HepG2 (cell line): ENCODE results near the gene HEXIM1. TPM values are rescaled to one million over a fixed set of nuclear protein-coding genes. Genes with fewer than 3 reads are reported as not detected.

Experiments used
- CHD4 ChIP-seq: fragments of 200-600 bp; sonication (generic); IDR thresholded peaks from 2 replicates; pipeline ENCODE4 v1.7.0; 2017; ENCODE audit warnings: mild to moderate bottlenecking, low read length, borderline replicate concordance
- CTCF ChIP-seq: sonication (generic); formaldehyde crosslinking; IDR thresholded peaks from 2 replicates; pipeline ENCODE4 v1.5.0; 2020; ENCODE audit warnings: mild to moderate bottlenecking, missing genetic modification reagents, moderate library complexity
- EEA1 ChIP-seq: sonication (generic); formaldehyde crosslinking; IDR thresholded peaks from 2 replicates; pipeline ENCODE4 v1.5.1; 2020; ENCODE audit warnings: mild to moderate bottlenecking, missing genetic modification reagents, borderline replicate concordance
- FOXO1 ChIP-seq: sonication (generic); formaldehyde crosslinking; IDR thresholded peaks from 2 replicates; pipeline ENCODE4 v1.4.0; 2020; ENCODE audit warnings: missing genetic modification reagents
- GABPB1 ChIP-seq: IDR thresholded peaks from 2 replicates; pipeline ENCODE4 v1.6.1; 2016; ENCODE audit warnings: mild to moderate bottlenecking, missing genetic modification reagents, moderate library complexity, missing compliant biosample characterization
- IKZF5 ChIP-seq: IDR thresholded peaks from 2 replicates; pipeline ENCODE4 v1.6.1; 2018; ENCODE audit warnings: missing genetic modification reagents, mild to moderate bottlenecking, missing compliant biosample characterization
- IRF2 ChIP-seq: IDR thresholded peaks from 2 replicates; pipeline ENCODE4 v1.6.1; 2018; ENCODE audit warnings: missing genetic modification reagents, missing compliant biosample characterization
- KLF16 ChIP-seq, 2 experiments: sonication (generic) in 1 of 2; formaldehyde crosslinking in 1 of 2; IDR thresholded peaks; 2 replicates each; pipeline versions ENCODE4 v1.6.1 to v1.8.0; 2016 to 2023; ENCODE audit warnings: missing genetic modification reagents in 2 of 2, missing compliant biosample characterization in 1 of 2
- KLF6 ChIP-seq: IDR thresholded peaks from 2 replicates; pipeline ENCODE4 v1.8.0; 2016; ENCODE audit warnings: missing biosample characterization, missing genetic modification reagents
- LBX2 ChIP-seq: sonication (generic); formaldehyde crosslinking; IDR thresholded peaks from 2 replicates; pipeline ENCODE4 v1.5.0; 2020; ENCODE audit warnings: missing genetic modification reagents, mild to moderate bottlenecking, borderline replicate concordance
- MIER3 ChIP-seq: IDR thresholded peaks from 2 replicates; pipeline ENCODE4 v1.6.1; 2016; ENCODE audit warnings: missing compliant biosample characterization, borderline replicate concordance
- MTA1 ChIP-seq: sonication (generic); formaldehyde crosslinking; IDR thresholded peaks from 2 replicates; pipeline ENCODE4 v1.4.0; 2020; ENCODE audit warnings: missing genetic modification reagents, mild to moderate bottlenecking, borderline replicate concordance
- MYPOP ChIP-seq: sonication (generic); formaldehyde crosslinking; IDR thresholded peaks from 2 replicates; pipeline ENCODE4 v1.8.1; 2023; ENCODE audit warnings: mild to moderate bottlenecking, moderate library complexity, missing genetic modification reagents
- PCBP2 ChIP-seq: fragments of 200-400 bp; formaldehyde crosslinking; optimal IDR thresholded peaks from 2 replicates; pipeline ENCODE3; 2018; ENCODE audit warnings: low read length, low read depth; ENCODE audit not compliant: poor library complexity, severe bottlenecking
- SRSF9 ChIP-seq: fragments of 200-400 bp; formaldehyde crosslinking; IDR thresholded peaks from 2 replicates; pipeline ENCODE4 v1.6.1; 2018; ENCODE audit warnings: borderline replicate concordance, mild to moderate bottlenecking, low read depth, low read length; ENCODE audit not compliant: insufficient read depth, poor library complexity, severe bottlenecking
- TEAD3 ChIP-seq: optimal IDR thresholded peaks from 2 replicates; pipeline ENCODE3; 2016; ENCODE audit warnings: borderline replicate concordance
- THAP11 ChIP-seq: IDR thresholded peaks from 2 replicates; pipeline ENCODE4 v1.6.1; 2016; ENCODE audit warnings: missing biosample characterization, missing genetic modification reagents
- ZNF124 ChIP-seq: sonication (generic); formaldehyde crosslinking; IDR thresholded peaks from 2 replicates; pipeline ENCODE4 v1.4.0; 2020; ENCODE audit warnings: missing genetic modification reagents
- ZNF343 ChIP-seq: sonication (generic); formaldehyde crosslinking; IDR thresholded peaks from 2 replicates; pipeline ENCODE4 v1.4.0; 2020; ENCODE audit warnings: mild to moderate bottlenecking, missing genetic modification reagents
- ZNF468 ChIP-seq: sonication (generic); formaldehyde crosslinking; IDR thresholded peaks from 2 replicates; pipeline ENCODE4 v1.8.0; 2022; ENCODE audit warnings: mild to moderate bottlenecking, moderate library complexity, missing genetic modification reagents
- ZNF629 ChIP-seq: sonication (generic); formaldehyde crosslinking; conservative IDR thresholded peaks from 2 replicates; pipeline ENCODE4 v1.5.0; 2020; ENCODE audit warnings: missing genetic modification reagents
- ZNF782 ChIP-seq: sonication (generic); formaldehyde crosslinking; IDR thresholded peaks from 2 replicates; pipeline ENCODE4 v1.4.0; 2020; ENCODE audit warnings: missing genetic modification reagents, mild to moderate bottlenecking, borderline replicate concordance
- ZNF788 ChIP-seq: sonication (generic); formaldehyde crosslinking; IDR thresholded peaks from 2 replicates; pipeline ENCODE4 v1.5.0; 2020; ENCODE audit warnings: mild to moderate bottlenecking, missing genetic modification reagents, borderline replicate concordance
- polyA plus RNA-seq, 8 experiments: library from polyadenylated mRNA; depleted of rRNA in 3 of 8; stranded (reverse) in 7 of 8; unstranded in 1 of 8; fragments of >200 nt; fragmentation: Illumina TruSeq in 4 of 8; extraction: Trizol in 4 of 8; gene quantifications; 2 replicates each; pipeline versions ENCODE4 v1.2.1 to v1.2.3, GENCODE V29; 2011 to 2016; ENCODE audit warnings: low read depth in 4 of 8, missing spikeins in 1 of 8, mixed read lengths in 1 of 8; ENCODE audit not compliant: insufficient read depth in 1 of 8
- total RNA-seq, 5 experiments: library from RNA; depleted of rRNA; stranded (reverse); fragments of >200 nt; fragmentation: Illumina TruSeq; extraction: Trizol; gene quantifications; 2 replicates each; pipeline ENCODE4 v1.2.3, GENCODE V29; 2016; ENCODE audit warnings: low read depth in 1 of 5

Gene HEXIM1
- total and polyA plus RNA-seq, 2 of the 13 experiments (the other 11 are each of a cell fraction or from before 2014, with no cell fraction given): 10.5 to 16.6 TPM

GRCh38 chr17:45171338-45172231 is 23.3 kb downstream of the HEXIM1 start (continued):
- 0 out of 2 replicates have a peak, but pooled peaks have one; percentile 54 for TF ChIP-seq KLF6 (CRISPR knock-in tag)
- no peak for TF ChIP-seq EEA1 (CRISPR knock-in tag)
- TF ChIP-seq ZNF124: no peak; the same call in 1 of the 2 replicates
- TF ChIP-seq IRF2 (CRISPR knock-in tag): peak; percentile 58
- peak; percentile 69; the same call in 1 of the 2 replicates for TF ChIP-seq ZNF343 (CRISPR knock-in tag)
- TF ChIP-seq KLF16 (CRISPR knock-in tag; IDR thresholded peaks at IDR 0.05): peak; percentile 14 to 78; a peak in 2 of 4 replicates
- peak; percentile 52 for TF ChIP-seq GABPB1 (CRISPR knock-in tag)
- TF ChIP-seq LBX2 (CRISPR knock-in tag): 0 out of 2 replicates have a peak, but pooled peaks have one; percentile 26
- peak; percentile 92; the same call in 1 of the 2 replicates for TF ChIP-seq CHD4
- TF ChIP-seq MYPOP (CRISPR knock-in tag): peak; percentile 71
- TF ChIP-seq PCBP2: peak; percentile 15
- TF ChIP-seq ZNF629 (CRISPR knock-in tag): 0 out of 2 replicates have a peak, but pooled peaks have one; percentile 6
- peak; percentile 56; the same call in 1 of the 2 replicates for TF ChIP-seq MIER3 (CRISPR knock-in tag)
- peak; percentile 97 for TF ChIP-seq MTA1 (CRISPR knock-in tag)
- peak; percentile 98 for TF ChIP-seq TEAD3 (CRISPR knock-in tag)
- peak; percentile 87 for TF ChIP-seq THAP11
- TF ChIP-seq FOXO1 (CRISPR knock-in tag): peak; percentile 91
- TF ChIP-seq IKZF5 (CRISPR knock-in tag): peak; percentile 61; the same call in 1 of the 2 replicates
- TF ChIP-seq ZNF468 (CRISPR knock-in tag): peak; percentile 67; the same call in 1 of the 2 replicates
- TF ChIP-seq ZNF782 (CRISPR knock-in tag): no peak; the same call in 1 of the 2 replicates
- TF ChIP-seq SRSF9: no peak
- peak; percentile 27 for TF ChIP-seq CTCF (CRISPR knock-in tag)
- peak; percentile 94; the same call in 1 of the 2 replicates for TF ChIP-seq ZNF788 (CRISPR knock-in tag)
